Measurements from ENCODE around the gene ESPN.
"Not testable (repeated sequence)": the region's sequence is repeated elsewhere in the genome, so short reads cannot be mapped to it uniquely, and the experiment has no call there.

Gene ESPN, protein sequence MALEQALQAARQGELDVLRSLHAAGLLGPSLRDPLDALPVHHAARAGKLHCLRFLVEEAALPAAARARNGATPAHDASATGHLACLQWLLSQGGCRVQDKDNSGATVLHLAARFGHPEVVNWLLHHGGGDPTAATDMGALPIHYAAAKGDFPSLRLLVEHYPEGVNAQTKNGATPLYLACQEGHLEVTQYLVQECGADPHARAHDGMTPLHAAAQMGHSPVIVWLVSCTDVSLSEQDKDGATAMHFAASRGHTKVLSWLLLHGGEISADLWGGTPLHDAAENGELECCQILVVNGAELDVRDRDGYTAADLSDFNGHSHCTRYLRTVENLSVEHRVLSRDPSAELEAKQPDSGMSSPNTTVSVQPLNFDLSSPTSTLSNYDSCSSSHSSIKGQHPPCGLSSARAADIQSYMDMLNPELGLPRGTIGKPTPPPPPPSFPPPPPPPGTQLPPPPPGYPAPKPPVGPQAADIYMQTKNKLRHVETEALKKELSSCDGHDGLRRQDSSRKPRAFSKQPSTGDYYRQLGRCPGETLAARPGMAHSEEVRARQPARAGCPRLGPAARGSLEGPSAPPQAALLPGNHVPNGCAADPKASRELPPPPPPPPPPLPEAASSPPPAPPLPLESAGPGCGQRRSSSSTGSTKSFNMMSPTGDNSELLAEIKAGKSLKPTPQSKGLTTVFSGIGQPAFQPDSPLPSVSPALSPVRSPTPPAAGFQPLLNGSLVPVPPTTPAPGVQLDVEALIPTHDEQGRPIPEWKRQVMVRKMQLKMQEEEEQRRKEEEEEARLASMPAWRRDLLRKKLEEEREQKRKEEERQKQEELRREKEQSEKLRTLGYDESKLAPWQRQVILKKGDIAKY

DNA sequence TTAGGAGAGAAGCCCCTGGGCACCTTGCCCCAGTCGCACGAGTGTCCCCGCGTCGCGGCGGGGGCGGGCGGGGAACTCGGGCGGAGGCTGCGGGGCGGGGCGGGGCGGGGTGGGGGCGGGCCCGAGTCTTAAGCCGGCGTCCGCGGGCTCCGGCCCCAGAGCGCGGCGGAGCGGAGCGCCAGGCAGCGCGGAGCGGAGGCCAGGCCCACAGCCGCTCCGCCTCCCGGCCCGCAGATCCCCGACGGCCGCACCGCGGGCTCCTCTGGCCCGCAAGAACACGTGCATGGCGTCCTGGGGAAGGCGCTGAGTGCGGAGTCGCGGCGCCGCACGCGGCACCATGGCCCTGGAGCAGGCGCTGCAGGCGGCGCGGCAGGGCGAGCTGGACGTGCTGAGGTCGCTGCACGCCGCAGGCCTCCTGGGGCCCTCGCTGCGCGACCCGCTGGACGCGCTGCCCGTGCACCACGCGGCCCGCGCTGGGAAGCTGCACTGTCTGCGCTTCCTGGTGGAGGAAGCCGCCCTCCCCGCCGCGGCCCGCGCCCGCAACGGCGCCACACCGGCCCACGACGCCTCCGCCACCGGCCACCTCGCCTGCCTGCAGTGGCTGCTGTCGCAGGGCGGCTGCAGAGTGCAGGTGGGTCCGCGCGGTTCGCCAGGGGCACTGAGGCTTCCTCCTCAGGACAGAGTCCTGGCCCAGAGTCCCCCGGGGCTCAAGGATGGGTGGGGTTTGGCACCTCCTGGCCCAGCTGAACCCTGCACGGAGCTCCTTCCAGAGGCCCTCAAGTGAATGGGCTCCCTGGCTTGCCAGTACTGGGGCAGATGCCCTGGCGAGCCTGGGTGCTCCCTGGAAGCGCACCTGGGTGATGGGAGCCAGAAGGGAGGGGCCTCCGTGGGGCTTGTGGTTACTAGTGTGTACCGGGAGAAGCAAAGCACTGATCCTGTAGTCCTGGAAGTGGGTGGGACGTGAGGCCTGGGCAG, at the start of gene ESPN:
Gene ESPN (plus strand): TSS at position 158 of the 975 bp plus-strand sequence. CDS start 180 bp downstream, at position 338.
- no peak for DNase-seq

GRCh38 chr1:6378096-6378746, 46.4 kb upstream of the ESPN start:
- DNase-seq: peak; percentile 48

DNA sequence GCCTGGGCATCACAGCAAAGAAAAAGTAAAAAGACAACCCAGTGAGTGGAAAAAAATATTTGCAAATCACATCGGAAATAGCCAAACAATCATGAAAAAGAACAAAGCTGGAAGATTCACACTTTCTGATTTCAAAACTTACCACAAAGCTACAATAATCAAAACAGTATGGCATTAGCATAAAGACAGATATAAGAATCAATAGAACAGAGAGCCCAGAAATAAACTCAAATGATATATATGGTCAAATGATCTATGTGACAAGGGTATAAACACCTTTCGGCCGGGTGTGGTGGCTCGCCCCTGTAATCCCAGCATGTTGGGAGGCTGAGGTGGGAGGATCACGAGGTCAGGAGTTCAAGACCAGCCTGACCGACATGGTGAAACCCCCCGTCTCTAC, 44.5 kb upstream of the ESPN start:
- no peak for DNase-seq

DNA sequence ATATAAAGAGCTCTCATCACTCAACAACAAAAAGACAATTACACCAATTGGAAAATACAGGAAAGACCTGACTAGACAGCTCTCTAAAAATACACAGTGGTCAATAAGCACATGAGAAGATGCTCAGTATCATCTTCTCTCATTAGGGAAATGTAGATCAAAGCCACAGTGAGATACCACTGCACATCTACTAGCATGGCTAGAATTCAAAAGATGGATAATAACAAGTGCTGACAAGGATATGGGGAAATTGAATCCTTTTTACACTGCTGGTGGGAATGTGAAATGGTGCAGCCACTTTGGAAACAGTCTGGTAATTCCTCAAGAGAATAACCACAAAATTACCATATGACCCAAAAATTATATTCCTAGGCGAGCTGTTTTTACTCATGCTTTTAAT, 40.4 kb upstream of the ESPN start:
- no peak for DNase-seq

DNA sequence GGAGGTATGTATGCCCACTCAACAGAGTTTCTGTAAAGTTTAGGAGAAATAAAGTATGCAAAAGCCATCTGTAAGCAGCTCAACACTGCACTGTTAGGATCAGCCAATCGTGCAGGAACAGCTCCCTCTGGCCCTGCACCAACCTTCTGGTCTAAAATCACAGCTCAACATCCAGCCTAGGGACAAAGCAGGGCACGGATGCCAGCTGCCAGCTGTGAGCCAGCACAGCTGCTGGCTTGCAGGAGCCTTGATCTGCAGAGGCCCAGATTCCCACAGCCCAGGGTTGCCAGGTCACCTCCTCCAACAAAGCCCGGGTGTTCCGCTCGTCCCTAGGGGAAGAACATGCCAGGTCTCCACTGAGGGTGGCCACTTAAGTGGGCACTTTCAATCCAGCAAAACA, 39.6 kb upstream of the ESPN start:
- DNase-seq: peak; percentile 87

DNA sequence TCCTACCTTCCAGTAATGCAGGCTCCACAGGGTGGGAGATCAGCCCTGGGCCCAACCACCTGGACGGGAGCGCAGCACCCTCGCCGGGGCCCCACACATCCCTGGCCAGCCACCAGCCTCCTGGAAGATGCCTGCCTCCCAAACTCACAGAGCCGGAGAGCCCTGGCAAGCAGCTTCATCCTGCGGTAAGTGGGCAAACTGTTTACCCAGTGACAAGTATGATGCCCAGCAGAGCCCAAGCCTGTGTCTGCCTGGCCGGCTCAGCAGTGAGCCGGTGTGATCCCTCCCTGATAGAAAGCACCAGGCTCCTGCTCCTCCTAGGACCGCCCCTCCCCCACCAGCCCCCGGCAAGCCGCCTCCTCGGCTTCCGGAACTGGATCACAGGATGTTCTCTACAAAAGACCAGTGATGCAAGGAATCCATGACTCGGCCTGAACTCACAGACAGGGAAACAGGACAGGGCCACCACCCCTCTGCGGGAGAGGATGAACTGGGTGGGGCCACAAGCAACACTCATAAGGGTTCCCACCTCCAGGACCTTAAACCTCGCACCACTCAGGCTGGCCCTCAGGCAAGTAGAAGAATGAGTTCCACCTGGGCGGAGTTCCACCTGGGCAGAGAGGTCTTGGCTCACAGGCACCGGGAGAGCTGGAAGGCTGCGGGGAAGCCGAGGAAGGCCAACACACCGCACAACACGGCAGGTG, 38.9 kb upstream of the ESPN start:
- peak; percentile 85 for DNase-seq

- DNase-seq: no peak
These were observed 38.1 kb upstream of the ESPN start for GRCh38 chr1:6386371-6386949.

GRCh38 chr1:6389971-6390370, 34.6 kb upstream of the ESPN start:
- DNase-seq: no peak

- peak; percentile 78 for DNase-seq
These were observed 32.4 kb upstream of the ESPN start for GRCh38 chr1:6391951-6392808.

GRCh38 chr1:6392809-6393399, 31.7 kb upstream of the ESPN start:
- DNase-seq: no peak

GRCh38 chr1:6393400-6394187, 31.0 kb upstream of the ESPN start, which contains the start of gene ACOT7:
Gene ACOT7, minus strand, starts transcription at chr1:6393767. Its CDS starts 368 bp downstream, at chr1:6393399.
- DNase-seq: peak; percentile 99

DNA sequence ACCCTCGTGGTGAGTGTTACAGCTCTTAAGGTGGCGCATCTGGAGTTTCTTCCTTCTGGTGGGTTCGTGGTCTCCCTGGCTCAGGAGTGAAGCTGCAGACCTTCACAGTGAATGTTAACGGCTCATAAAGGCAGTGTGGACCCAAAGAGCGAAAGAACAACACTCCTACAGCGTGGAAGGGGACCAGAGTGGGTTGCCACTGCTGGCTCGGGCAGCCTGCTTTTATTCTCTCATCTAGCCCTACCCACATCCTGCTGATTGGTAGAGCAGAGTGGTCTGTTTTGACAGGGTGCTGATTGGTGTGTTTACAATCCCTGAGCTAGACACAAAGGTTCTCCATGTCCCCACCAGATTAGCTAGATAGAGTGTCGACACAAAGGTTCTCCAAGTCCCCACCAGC, 29.4 kb upstream of the ESPN start:
- not testable (repeated sequence) for DNase-seq

DNA sequence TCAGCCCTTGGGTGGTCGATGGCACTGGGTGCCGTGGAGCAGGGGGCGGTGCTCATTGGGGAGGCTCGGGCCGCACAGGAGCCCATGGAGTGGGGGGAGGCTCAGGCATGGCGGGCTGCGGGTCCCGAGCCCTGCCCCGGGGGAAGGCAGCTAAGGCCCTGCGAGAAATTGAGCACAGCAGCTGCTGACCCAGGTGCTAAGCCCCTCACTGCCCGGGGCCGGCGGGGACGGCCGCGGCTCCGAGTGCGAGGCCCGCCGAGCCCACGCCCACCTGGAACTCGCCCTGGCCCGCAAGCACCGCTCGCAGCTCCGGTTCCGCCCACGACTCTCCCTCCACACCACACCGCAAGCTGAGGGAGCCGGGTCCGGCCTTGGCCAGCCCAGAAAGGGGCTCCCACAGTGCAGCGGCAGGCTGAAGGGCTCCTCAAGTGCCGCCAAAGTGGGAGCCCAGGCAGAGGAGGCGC, 28.8 kb upstream of the ESPN start:
- DNase-seq: not testable (repeated sequence)

- no peak for DNase-seq
These were observed 27.6 kb upstream of the ESPN start for GRCh38 chr1:6396998-6397397.

DNA sequence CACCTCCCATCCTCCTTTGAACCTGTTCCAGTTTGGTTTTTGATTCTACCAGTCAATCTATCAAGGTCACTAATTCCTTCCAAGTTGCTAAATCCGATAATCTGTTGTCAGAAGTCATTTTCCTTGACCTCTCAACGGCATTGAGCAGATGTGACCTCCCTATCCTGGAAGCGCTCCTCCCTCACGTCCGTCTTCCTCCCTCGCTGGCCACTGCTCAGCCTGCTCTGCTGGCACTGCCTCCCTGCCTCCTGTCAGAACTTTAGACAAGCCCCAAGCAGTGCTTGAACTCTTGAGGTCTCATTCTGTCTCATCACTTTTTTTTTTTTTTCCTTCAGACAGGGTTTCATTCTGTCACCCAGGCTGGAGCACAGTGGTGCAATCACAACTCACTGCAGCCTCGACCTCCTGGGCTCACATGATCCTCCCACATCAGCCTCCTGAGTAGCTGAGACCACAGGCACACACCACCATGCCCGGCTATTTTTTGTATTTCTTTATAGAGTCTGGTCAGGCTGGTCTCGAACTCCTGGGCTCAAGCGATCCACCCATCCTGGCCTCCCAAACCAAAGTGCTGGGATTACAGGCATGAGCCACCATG, 26.6 kb upstream of the ESPN start:
- DNase-seq: no peak

GRCh38 chr1:6399294-6399693, 25.3 kb upstream of the ESPN start:
- no peak for DNase-seq

DNA sequence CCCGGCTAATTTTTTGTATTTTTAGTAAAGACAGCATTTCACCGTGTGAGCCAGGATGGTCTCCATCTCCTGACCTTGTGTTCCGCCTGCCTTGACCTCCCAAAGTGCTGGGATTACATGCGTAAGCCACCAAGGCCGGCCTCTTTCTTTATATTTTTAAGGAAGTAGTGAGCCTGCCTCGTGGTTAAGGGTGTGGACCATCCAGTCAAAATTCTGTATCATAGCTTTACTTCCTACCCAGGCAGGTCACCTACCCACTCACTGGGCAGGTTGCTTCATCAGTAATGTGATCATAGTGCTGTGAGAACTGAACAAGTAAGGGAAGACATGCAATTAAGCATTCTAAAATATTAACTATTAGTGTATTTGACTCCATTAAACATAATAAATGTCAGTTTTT, 22.9 kb upstream of the ESPN start:
- DNase-seq: no peak

DNA sequence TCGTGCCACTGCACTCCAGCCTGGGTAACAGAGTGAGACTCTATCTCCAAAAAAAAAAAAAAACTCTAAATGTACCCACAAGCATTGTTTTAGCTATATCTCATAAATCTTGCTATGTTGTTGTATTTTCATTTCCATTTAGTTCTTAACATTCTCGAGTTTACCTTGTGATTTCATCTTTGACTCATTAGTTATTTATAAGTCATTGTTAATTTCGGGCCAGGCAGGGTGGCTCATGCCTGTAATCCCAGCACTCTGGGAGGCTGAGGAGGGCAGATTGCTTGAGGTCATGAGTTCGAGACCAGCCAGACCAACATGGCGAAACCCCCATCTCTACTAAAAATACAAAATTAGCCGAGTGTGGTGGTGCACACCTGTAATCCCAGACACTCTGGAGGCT, 16.6 kb upstream of the ESPN start:
- no peak for DNase-seq
